K562 (cell line): Measurements from ENCODE around the gene HOXC12. TPM values are rescaled to one million over a fixed set of nuclear protein-coding genes. Genes with fewer than 3 reads are reported as not detected.

Source experiments
- BCOR ChIP-seq: fragments of 450-650 bp; IDR thresholded peaks from 2 replicates; pipeline ENCODE4 v1.6.1; 2016
- CBFA2T3 ChIP-seq: fragments of 450-650 bp; IDR thresholded peaks from 2 replicates; pipeline ENCODE4 v1.6.1; 2017
- DACH1 ChIP-seq: fragments of 450-650 bp; IDR thresholded peaks from 2 replicates; pipeline ENCODE4 v1.6.1; 2018; ENCODE audit not compliant: partially characterized antibody
- EP300 ChIP-seq: IDR thresholded peaks from 2 replicates; pipeline ENCODE4 v1.6.1; 2012; ENCODE audit warnings: low read length, improper control_type of control experiment
- FIP1L1 ChIP-seq: fragments of 200-400 bp; formaldehyde crosslinking; IDR thresholded peaks from 2 replicates; pipeline ENCODE4 v1.6.1; 2018; ENCODE audit warnings: mild to moderate bottlenecking, low read depth, low read length; ENCODE audit not compliant: poor library complexity, severe bottlenecking
- FOXJ3 ChIP-seq: sonication (generic); formaldehyde crosslinking; IDR thresholded peaks from 2 replicates; pipeline ENCODE4 v1.4.0; 2020; ENCODE audit warnings: mild to moderate bottlenecking, missing genetic modification reagents
- GABPB1 ChIP-seq: sonication (generic); formaldehyde crosslinking; IDR thresholded peaks from 2 replicates; pipeline ENCODE4 v1.8.0; 2022; ENCODE audit warnings: mild to moderate bottlenecking, missing genetic modification reagents
- HDAC1 ChIP-seq, 2 experiments: fragments of 450-650 bp; IDR thresholded peaks; 2 replicates each; pipeline ENCODE4 v1.6.1; 2016 to 2017; ENCODE audit warnings: inconsistent platforms in 1 of 2, mild to moderate bottlenecking in 1 of 2, moderate library complexity in 1 of 2
- KAT7 ChIP-seq: sonication (generic); formaldehyde crosslinking; IDR thresholded peaks from 2 replicates; pipeline ENCODE4 v1.8.0; 2022; ENCODE audit warnings: missing genetic modification reagents, mild to moderate bottlenecking, borderline replicate concordance
- MAZ ChIP-seq, 2 experiments: fragments of 450-650 bp in 1 of 2; sonication (generic) in 1 of 2; formaldehyde crosslinking; IDR thresholded peaks in 1 of 2; conservative IDR thresholded peaks in 1 of 2; 2 replicates each; pipeline versions ENCODE4 v1.4.0 to v1.5.0; 2020; ENCODE audit warnings: mild to moderate bottlenecking in 1 of 2, missing genetic modification reagents in 1 of 2
- NR2C2 ChIP-seq, 2 experiments: fragments of 200-800 bp in 1 of 2; sonication (Bioruptor generic) in 1 of 2; sonication (generic) in 1 of 2; formaldehyde crosslinking in 1 of 2; IDR thresholded peaks; 2 replicates each; pipeline versions ENCODE4 v1.6.1 to v1.8.0; 2016 to 2022; ENCODE audit warnings: mild to moderate bottlenecking in 1 of 2, missing compliant biosample characterization in 1 of 2, missing genetic modification characterization in 1 of 2, missing genetic modification reagents in 1 of 2
- PHB ChIP-seq: fragments of 250-450 bp; sonication (Bioruptor Pico); IDR thresholded peaks from 2 replicates; pipeline ENCODE4 v1.5.0; 2021
- POLR2AphosphoS5 ChIP-seq: IDR thresholded peaks from 2 replicates; pipeline ENCODE4 v1.6.1; 2011; ENCODE audit warnings: mild to moderate bottlenecking, low read depth, low read length, moderate library complexity; ENCODE audit not compliant: control insufficient read depth, insufficient read depth
- RB1 ChIP-seq: fragments of 450-650 bp; IDR thresholded peaks from 2 replicates; pipeline ENCODE4 v1.6.1; 2017; ENCODE audit warnings: low read depth, mild to moderate bottlenecking
- SMARCC2 ChIP-seq: fragments of 450-650 bp; IDR thresholded peaks from 2 replicates; pipeline ENCODE4 v1.6.1; 2017; ENCODE audit warnings: antibody characterized with exemption, moderate library complexity, mild to moderate bottlenecking, low read depth
- SUPT5H ChIP-seq: fragments of 450-650 bp; IDR thresholded peaks from 2 replicates; pipeline ENCODE4 v1.6.1; 2016
- TAF7 ChIP-seq: fragments of 450-650 bp; IDR thresholded peaks from 2 replicates; pipeline ENCODE4 v1.6.1; 2016; ENCODE audit warnings: missing genetic modification characterization, missing compliant biosample characterization
- TEAD1 ChIP-seq, 2 experiments: fragments of 450-650 bp in 1 of 2; sonication (generic) in 1 of 2; formaldehyde crosslinking; IDR thresholded peaks; 2 replicates each; pipeline versions ENCODE4 v1.4.0 to v1.8.0; 2020 to 2022; ENCODE audit warnings: mild to moderate bottlenecking in 2 of 2, missing genetic modification reagents in 1 of 2
- ZC3H4 ChIP-seq: sonication (generic); formaldehyde crosslinking; IDR thresholded peaks from 2 replicates; pipeline ENCODE4 v1.9.0; 2021; ENCODE audit warnings: missing genetic modification reagents, borderline replicate concordance
- ZNF263 ChIP-seq: sonication (generic); formaldehyde crosslinking; IDR thresholded peaks from 2 replicates; pipeline ENCODE4 v1.8.0; 2022; ENCODE audit warnings: mild to moderate bottlenecking, missing genetic modification reagents, borderline replicate concordance
- ZNF431 ChIP-seq: sonication (generic); formaldehyde crosslinking; IDR thresholded peaks from 2 replicates; pipeline ENCODE4 v1.8.0; 2022; ENCODE audit warnings: mild to moderate bottlenecking, missing genetic modification reagents
- ZNF76 ChIP-seq: fragments of 250-450 bp; sonication (Bioruptor Pico); IDR thresholded peaks from 2 replicates; pipeline ENCODE4 v1.4.0; 2020; ENCODE audit warnings: mild to moderate bottlenecking, moderate library complexity, borderline replicate concordance
- polyA plus RNA-seq, 8 experiments: library from polyadenylated mRNA; depleted of rRNA in 4 of 8; stranded (reverse) in 5 of 8; unstranded in 3 of 8; fragments of >200 nt; fragmentation: Nextera tagmentation in 2 of 8; fragmentation: Illumina TruSeq in 1 of 8; extraction: Ambion mirVana in 2 of 8; extraction: Trizol in 1 of 8; gene quantifications; 2 replicates each; pipeline versions ENCODE4 v1.2.1 to v1.2.3, GENCODE V29; 2011 to 2014; ENCODE audit warnings: inconsistent platforms in 1 of 8, missing spikeins in 1 of 8
- total RNA-seq, 7 experiments: library from RNA; depleted of rRNA in 6 of 7; stranded (reverse); fragments of >200 nt in 6 of 7; fragmentation: Illumina TruSeq in 2 of 7; extraction: Trizol in 2 of 7; gene quantifications; 2 replicates each; pipeline versions ENCODE4 v1.2.1 to v1.2.3, GENCODE V29; 2011 to 2021; ENCODE audit warnings: low replicate concordance in 1 of 7
- TF ChIP-seq, protein P1 (sequence below), 2 experiments: IDR thresholded peaks; 2 replicates each; pipeline ENCODE4 v1.6.1; 2012; ENCODE audit warnings: improper control_type of control experiment in 2 of 2, low read depth in 2 of 2, low read length in 2 of 2, borderline replicate concordance in 1 of 2
- TF ChIP-seq, protein P2 (sequence below): conservative IDR thresholded peaks from 2 replicates; pipeline ENCODE4 v1.6.1; 2011; ENCODE audit warnings: low read depth, mild to moderate bottlenecking, low read length; ENCODE audit not compliant: control insufficient read depth

The HOXC12 gene
- total and polyA plus RNA-seq, 9 of the 15 experiments (the other 6 are each of a cell fraction or from before 2014, with no cell fraction given) = 0.04 to 0.36 (median 0.11) TPM; not detected in 1

GRCh38 chr12:54000116-54001114 is 45.7 kb downstream of the HOXC12 start, which contains the start of gene HOXC9 (continued):
- TF ChIP-seq, protein P1, sequence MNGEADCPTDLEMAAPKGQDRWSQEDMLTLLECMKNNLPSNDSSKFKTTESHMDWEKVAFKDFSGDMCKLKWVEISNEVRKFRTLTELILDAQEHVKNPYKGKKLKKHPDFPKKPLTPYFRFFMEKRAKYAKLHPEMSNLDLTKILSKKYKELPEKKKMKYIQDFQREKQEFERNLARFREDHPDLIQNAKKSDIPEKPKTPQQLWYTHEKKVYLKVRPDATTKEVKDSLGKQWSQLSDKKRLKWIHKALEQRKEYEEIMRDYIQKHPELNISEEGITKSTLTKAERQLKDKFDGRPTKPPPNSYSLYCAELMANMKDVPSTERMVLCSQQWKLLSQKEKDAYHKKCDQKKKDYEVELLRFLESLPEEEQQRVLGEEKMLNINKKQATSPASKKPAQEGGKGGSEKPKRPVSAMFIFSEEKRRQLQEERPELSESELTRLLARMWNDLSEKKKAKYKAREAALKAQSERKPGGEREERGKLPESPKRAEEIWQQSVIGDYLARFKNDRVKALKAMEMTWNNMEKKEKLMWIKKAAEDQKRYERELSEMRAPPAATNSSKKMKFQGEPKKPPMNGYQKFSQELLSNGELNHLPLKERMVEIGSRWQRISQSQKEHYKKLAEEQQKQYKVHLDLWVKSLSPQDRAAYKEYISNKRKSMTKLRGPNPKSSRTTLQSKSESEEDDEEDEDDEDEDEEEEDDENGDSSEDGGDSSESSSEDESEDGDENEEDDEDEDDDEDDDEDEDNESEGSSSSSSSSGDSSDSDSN (IDR thresholded peaks at IDR 0.05; ENCODE audit: borderline replicate concordance in 1 of 2, low read depth in 2 of 2, low read length in 2 of 2) = peak; percentile 94 to 96; a peak in 3 of 4 replicates
- peak; percentile 52; the same call in 1 of the 2 replicates for TF ChIP-seq TAF7 (tag)
- peak; percentile 16; the same call in 1 of the 2 replicates for TF ChIP-seq POLR2AphosphoS5
- TF ChIP-seq, protein P2, sequence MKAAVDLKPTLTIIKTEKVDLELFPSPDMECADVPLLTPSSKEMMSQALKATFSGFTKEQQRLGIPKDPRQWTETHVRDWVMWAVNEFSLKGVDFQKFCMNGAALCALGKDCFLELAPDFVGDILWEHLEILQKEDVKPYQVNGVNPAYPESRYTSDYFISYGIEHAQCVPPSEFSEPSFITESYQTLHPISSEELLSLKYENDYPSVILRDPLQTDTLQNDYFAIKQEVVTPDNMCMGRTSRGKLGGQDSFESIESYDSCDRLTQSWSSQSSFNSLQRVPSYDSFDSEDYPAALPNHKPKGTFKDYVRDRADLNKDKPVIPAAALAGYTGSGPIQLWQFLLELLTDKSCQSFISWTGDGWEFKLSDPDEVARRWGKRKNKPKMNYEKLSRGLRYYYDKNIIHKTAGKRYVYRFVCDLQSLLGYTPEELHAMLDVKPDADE = no peak
- TF ChIP-seq TEAD1 (CRISPR knock-in tag; IDR thresholded peaks at IDR 0.05) = peak in 1 of 2 experiments; percentile 70; a peak in 1 of 4 replicates
- TF ChIP-seq EP300 = no peak
- TF ChIP-seq DACH1 = no peak
- TF ChIP-seq FOXJ3 (CRISPR knock-in tag) = no peak
- TF ChIP-seq HDAC1 (IDR thresholded peaks at IDR 0.05) = peak in 1 of 2 experiments; percentile 39; a peak in 1 of 4 replicates
- TF ChIP-seq KAT7 (CRISPR knock-in tag) = peak; percentile 84; the same call in 1 of the 2 replicates
- 0 out of 2 replicates have a peak, but pooled peaks have one; percentile 59 for TF ChIP-seq SUPT5H
- TF ChIP-seq FIP1L1 = peak; percentile 32
- peak; percentile 51; the same call in 1 of the 2 replicates for TF ChIP-seq NR2C2 (CRISPR knock-in tag; IDR thresholded peaks at IDR 0.05)
- 0 out of 2 replicates have a peak, but pooled peaks have one; percentile 37 for TF ChIP-seq NR2C2 (tag; IDR thresholded peaks at IDR 0.05)
- TF ChIP-seq ZC3H4 (CRISPR knock-in tag) = 0 out of 2 replicates have a peak, but pooled peaks have one; percentile 33
- peak; percentile 60 to 61; a peak in 3 of 4 replicates for TF ChIP-seq MAZ (CRISPR knock-in tag; conservative IDR thresholded peaks at IDR 0.05 in 1 of 2, IDR thresholded peaks at IDR 0.05 in 1 of 2)
- TF ChIP-seq SMARCC2 = no peak
- peak; percentile 54; the same call in 1 of the 2 replicates for TF ChIP-seq GABPB1
- no peak for TF ChIP-seq ZNF76 (CRISPR knock-in tag)
- TF ChIP-seq BCOR = 0 out of 2 replicates have a peak, but pooled peaks have one; percentile 6
- peak; percentile 64 for TF ChIP-seq ZNF263 (CRISPR knock-in tag)
- TF ChIP-seq ZNF431 (CRISPR knock-in tag) = peak; percentile 66; the same call in 1 of the 2 replicates
- TF ChIP-seq CBFA2T3 = no peak
- peak; percentile 32; the same call in 1 of the 2 replicates for TF ChIP-seq RB1
- TF ChIP-seq PHB (CRISPR knock-in tag) = peak; percentile 68; the same call in 1 of the 2 replicates
